K562 treated with DMSO at 1 percent for 48 hours (cell line): Measurements from ENCODE around the gene ZNF283. TPM values are rescaled to one million over a fixed set of nuclear protein-coding genes. Genes with fewer than 3 reads are reported as not detected.

Experiments used
- total RNA-seq: library from RNA; unstranded; fragments of 300-600 nt; gene quantifications from 2 replicates; pipeline ENCODE4 v1.2.3, GENCODE V29; 2022; ENCODE audit warnings: low replicate concordance; ENCODE audit errors: extremely low read depth

The ZNF283 gene
- total RNA-seq = not detected in 2 replicates

DNA sequence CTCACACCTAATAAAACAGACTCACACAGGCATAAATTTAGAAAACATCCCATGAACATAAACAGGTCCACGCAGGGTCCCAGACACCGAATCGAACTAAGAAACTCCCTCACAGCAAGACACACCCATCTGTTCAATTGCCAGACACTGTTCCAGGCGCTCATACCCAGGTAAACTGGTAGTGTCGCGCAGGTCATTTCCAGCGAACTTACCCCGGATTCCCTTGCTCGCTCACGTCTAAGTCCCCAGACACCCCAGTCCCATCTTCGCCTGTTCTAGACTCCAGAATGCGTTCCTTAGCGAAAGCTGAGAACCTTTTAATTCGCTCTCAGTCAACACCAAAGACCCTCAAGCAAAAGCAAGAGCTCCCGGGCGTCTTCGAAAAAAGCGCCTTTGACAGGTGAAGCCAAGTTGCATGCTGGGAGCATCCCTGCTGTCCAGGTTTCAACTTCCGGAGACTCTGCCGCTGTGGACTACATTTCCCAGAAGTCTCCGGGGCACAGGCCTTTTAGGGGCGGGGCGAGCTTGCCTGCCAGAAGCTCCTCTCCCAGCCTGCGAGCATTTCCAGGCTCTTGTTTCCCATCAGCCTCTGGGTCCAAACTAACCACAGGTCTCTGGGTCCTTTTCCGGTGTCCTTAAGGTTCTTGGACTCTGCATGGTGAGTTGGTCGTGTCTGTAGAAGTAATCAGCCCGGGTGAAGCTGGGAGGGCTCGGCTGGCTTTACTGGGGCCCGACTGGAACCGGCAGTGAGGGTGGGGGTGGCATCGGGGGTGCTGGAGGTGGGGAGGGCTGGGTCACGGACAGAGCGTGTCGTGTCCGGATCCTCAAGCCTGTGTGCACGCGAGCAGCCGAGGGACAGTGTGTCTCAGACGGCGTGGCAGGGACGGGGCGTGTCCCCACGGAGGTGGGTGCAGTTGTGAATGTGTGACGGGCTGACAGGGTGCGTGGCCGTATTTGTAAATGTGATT lies at the start of gene ZNF283:
Gene ZNF283 (plus strand): TSS at position 535 of the 968 bp plus-strand sequence. CDS start 6,184 bp downstream, outside the sequence.

DNA sequence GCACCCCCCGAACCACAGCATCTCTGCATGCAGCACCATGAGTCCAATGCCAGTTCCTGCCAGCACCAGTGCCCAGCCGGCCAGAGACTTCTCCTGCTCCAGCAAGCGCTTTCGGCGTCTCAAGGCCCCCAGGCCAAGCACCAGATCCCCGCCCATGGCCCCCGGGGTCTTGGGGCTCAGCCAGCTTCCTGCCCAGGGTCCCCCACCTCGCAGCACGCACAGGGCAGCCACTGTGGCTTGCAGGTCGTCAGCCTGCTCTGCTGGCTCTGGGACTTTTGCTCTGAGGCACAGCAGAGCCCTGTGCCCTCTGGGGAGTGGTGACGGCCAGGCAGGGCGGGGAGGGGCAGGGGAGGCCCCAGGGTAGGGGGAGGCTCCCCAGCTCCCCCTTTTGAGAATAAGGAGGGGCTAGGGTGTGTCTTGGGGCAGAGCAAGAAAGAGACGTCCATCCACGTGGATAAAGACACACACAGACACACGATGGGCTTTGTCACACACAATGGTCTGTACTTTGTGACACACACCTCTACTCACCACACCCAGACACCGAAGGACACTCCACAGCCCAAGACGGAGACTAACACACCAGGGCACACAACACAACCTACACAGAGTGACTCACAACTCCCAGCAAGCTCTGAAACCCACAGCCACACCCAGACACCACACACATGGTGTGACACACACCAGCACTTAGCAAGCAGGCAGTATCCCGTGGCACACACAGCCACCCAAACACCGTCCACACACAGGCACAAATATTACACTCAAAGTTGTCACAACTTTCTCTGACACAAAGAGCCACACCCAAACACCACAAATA lies 46.2 kb upstream of the ZNF283 start, which contains the start of gene KCNN4:
Gene KCNN4 (minus strand): TSS at position 268 of the 820 bp plus-strand sequence. CDS start 112 bp downstream, at position 156.

DNA sequence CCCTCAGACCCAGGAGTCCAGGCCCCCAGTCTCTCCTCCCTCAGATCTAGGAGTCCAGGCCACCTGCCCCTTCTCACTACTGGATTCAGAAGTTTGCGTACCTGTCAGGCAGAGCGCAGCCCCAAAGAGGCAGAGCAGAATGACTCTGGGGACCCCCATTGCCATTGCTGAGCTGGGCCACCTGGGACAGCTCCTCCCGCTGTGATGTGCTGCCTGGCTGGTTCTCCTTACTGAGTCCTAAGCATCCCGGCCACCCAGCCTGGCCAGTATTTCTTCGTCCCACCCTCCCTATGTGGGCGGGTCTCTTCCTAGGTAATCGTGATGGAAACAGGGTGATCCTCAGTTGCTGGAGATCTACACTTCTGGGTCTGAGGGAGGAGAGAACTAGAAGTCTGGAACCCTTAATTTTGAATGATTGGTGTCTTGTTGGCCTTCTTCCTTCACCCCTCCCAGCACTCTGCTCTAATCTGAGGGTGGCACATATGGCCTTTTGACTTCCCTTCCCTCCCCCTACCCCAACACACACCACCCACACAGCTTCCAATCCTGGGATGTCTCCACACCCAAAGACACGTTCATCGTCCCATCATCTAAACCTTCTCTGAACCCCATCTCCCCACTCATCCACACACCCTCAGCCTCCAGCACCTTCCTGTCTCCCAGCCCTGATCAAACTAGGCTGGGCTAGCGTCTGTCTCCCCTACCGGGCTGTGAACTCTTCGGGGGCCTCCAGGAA lies 24.7 kb upstream of the ZNF283 start, which contains the start of gene LYPD5:
Gene LYPD5 (minus strand): TSS at position 232 of the 736 bp plus-strand sequence. CDS start 67 bp downstream, at position 165.

DNA sequence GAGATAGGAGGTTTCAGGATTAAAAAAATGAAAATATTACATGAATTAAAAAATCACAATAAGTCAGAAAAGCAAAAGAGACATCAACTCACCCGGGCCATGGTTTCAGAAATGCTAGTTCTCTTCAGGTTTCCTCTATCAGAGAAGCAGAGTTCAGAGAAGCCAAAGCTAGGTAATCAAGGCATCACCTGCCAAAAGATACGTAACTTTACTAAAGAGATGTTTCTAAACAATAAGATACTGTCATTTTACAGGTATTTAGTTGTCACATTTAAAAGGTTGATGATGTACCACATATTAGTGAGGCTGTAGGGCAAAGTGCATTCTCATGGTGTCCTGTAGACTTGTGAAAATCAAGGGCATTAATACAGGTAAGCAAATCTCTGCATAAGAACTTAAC lies 56.7 kb downstream of the ZNF283 start, which contains the start of gene ZNF404:
Gene ZNF404 (minus strand): TSS at position 101 of the 400 bp plus-strand sequence.

Other genes starting within 250 kb of the ZNF283 start
- not detected in 2 replicates for gene IRGQ, start 231.2 kb upstream of the ZNF283 start, total RNA-seq
- gene ZNF576, start 230.7 kb upstream of the ZNF283 start, total RNA-seq = not detected in 2 replicates
- gene SRRM5, start 215.2 kb upstream of the ZNF283 start, total RNA-seq = not detected in 2 replicates
- not detected in 2 replicates for gene ZNF428, start 207.7 kb upstream of the ZNF283 start, total RNA-seq
- gene CADM4, start 187.5 kb upstream of the ZNF283 start, total RNA-seq = not detected in 2 replicates
- gene PLAUR, start 157.2 kb upstream of the ZNF283 start, total RNA-seq = not detected in 2 replicates
- not detected in 2 replicates for gene IRGC, start 111.2 kb upstream of the ZNF283 start, total RNA-seq
- gene SMG9, start 72.4 kb upstream of the ZNF283 start, total RNA-seq = not detected in 2 replicates
- not detected in 2 replicates for gene KCNN4, start 46.3 kb upstream of the ZNF283 start, total RNA-seq
- not detected in 2 replicates for gene LYPD5, start 24.9 kb upstream of the ZNF283 start, total RNA-seq
- not detected in 2 replicates for gene ZNF404, start 56.6 kb downstream of the ZNF283 start, total RNA-seq
- gene ZNF45, start 108.0 kb downstream of the ZNF283 start, total RNA-seq = not detected in 2 replicates
- not detected in 2 replicates for gene ZNF221, start 123.9 kb downstream of the ZNF283 start, total RNA-seq
- gene ZNF155, start 156.9 kb downstream of the ZNF283 start, total RNA-seq = not detected in 2 replicates
- not detected in 2 replicates for gene ZNF230, start 175.6 kb downstream of the ZNF283 start, total RNA-seq
- not detected in 2 replicates for gene ZNF222, start 198.1 kb downstream of the ZNF283 start, total RNA-seq
- gene ZNF223, start 224.7 kb downstream of the ZNF283 start, total RNA-seq = not detected in 2 replicates
- not detected in 2 replicates for gene ZNF284, start 244.8 kb downstream of the ZNF283 start, total RNA-seq